ENCODE measurements around the gene GPR183. TPM values are rescaled to one million over a fixed set of nuclear protein-coding genes. Genes with fewer than 3 reads are reported as not detected.
"Not testable (repeated sequence)": the region's sequence is repeated elsewhere in the genome, so short reads cannot be mapped to it uniquely, and the experiment has no call there.

The GPR183 gene
- total RNA-seq, 2 experiments from 2014 or later = 5.0 to 5.2 TPM

GRCh38 chr13:99249178-99249577 lies 58.0 kb downstream of the GPR183 start:
- not testable (repeated sequence) for ATAC-seq; H3K4me3 Mint-ChIP-seq; H3K9me3 Mint-ChIP-seq (ENCODE audit: insufficient read depth); H3K27me3 Mint-ChIP-seq (ENCODE audit: low read depth); H3K27ac Mint-ChIP-seq; DNase-seq
- ChIA-PET POLR2A (interaction anchor here (0.7 kb wide), 2 partner anchors 9 to 10 kb away, joined by 3 read pairs; partner anchors contain the start of gene GPR18), CTCF (interaction anchor here (1.0 to 1.7 kb wide), 3 partner anchors 11 to 72 kb away, joined by 3 to 6 read pairs (median 3); no protein-coding TSS in a partner anchor)
- peaks cover 58% of the 10 kb centered on the region for H3K36me3 Mint-ChIP-seq (ENCODE audit: low read depth)
- H3K4me1 Mint-ChIP-seq (ENCODE audit: low read depth) = peaks cover 33% of the 10 kb centered on the region

DNA sequence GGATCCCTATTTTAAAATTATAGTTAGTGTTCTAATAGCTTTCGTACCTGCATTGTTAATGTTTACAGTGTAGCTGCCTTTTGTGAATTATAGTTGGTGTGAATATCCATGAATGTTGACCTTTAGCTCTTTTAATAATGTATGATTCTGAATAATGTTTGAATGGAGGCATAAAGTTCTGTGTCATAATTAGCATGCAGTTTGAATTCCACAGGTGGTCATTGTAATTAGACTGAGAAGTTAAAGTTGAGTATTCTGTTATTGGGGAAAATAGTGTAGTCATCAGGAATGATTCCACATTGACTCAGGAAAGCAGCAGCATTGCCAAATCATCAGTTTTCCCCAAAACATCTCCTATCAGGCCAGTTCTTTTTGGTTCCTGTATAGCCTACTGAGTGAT lies 61.1 kb downstream of the GPR183 start:
- peaks cover 19% of the 10 kb centered on the region for H3K4me1 Mint-ChIP-seq (ENCODE audit: low read depth)
- H3K4me3 Mint-ChIP-seq = no peak overlapping the region
- no peak overlapping the region for H3K27ac Mint-ChIP-seq
- ChIA-PET CTCF (interaction anchor here (0.7 to 1.3 kb wide), 2 partner anchors 15 to 346 kb away, joined by 3 to 5 read pairs; no protein-coding TSS in a partner anchor), POLR2A (no interaction called here)
- ATAC-seq (no peak), DNase-seq (no peak)
- no peaks in the 10 kb centered on the region for H3K27me3 Mint-ChIP-seq (ENCODE audit: low read depth)
- no peaks in the 10 kb centered on the region for H3K9me3 Mint-ChIP-seq (ENCODE audit: insufficient read depth)
- peaks cover 55% of the 10 kb centered on the region for H3K36me3 Mint-ChIP-seq (ENCODE audit: low read depth)

Small RNA genes within 50 kb of the gene (microRNA-seq; reads per million reads assigned to microRNA genes)
- gene MIR623 = not detected

Other genes with a start within 250 kb of the GPR183 start
- 10 to 100 TPM; 67.4 to 71.2 TPM for gene UBAC2, start 106.5 kb downstream of the GPR183 start, total RNA-seq
- gene GPR18, start 49.0 kb downstream of the GPR183 start, total RNA-seq = 10 to 100 TPM; 16.2 to 16.6 TPM
- 10 to 100 TPM; 64.4 to 64.5 TPM for gene TM9SF2, start 194.1 kb upstream of the GPR183 start, total RNA-seq